Measurements from ENCODE around the gene RAPGEF1. TPM values are rescaled to one million over a fixed set of nuclear protein-coding genes. Genes with fewer than 3 reads are reported as not detected.

RAPGEF1 gene
- total and polyA plus RNA-seq, 2 of the 13 experiments (the other 11 are each of a cell fraction or from before 2014, with no cell fraction given): 21.2 to 38.9 TPM

DNA sequence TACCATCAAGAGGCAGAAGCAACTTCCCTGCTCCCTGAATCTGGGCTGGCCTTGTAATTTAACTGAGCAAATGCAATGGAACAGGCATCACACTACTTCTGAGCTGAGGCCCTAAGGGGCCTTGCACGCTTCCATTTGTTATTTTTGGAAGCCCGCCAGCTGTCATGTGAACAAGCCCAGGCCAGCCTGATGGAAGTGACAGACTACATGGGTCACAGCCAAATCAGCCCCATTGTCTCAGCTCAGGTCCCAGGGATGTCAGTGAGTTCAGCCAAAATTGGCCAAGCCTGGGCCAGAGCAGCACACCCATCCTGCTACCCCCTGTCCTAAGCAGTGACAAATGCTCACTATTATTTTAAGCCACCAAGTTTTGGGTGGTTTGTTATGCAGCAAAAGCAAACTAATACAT is 121.8 kb downstream of the RAPGEF1 start (continued):
- TF ChIP-seq HHEX (CRISPR knock-in tag; IDR thresholded peaks at IDR 0.05) (0 out of 2 replicates have a peak, but pooled peaks have one; percentile 14), HDAC2 (CRISPR knock-in tag; IDR thresholded peaks at IDR 0.05) (0 out of 2 replicates have a peak, but pooled peaks have one; percentile 22), SALL1 (CRISPR knock-in tag; IDR thresholded peaks at IDR 0.05) (peak; percentile 18; the same call in 1 of the 2 replicates), POLR2G (IDR thresholded peaks at IDR 0.05; ENCODE audit: low read depth, low read length) (no peak), HMG20A (CRISPR knock-in tag; IDR thresholded peaks at IDR 0.05; ENCODE audit: borderline replicate concordance) (0 out of 2 replicates have a peak, but pooled peaks have one; percentile 20), EZH2 (conservative IDR thresholded peaks at IDR 0.05; ENCODE audit: low read depth, low read length) (no peak), EP300 (IDR thresholded peaks at IDR 0.05; ENCODE audit: low read depth in 2 of 2, low read length in 2 of 2) (peak in 1 of 2 experiments; percentile 32; a peak in 1 of 4 replicates), EP300 (CRISPR knock-in tag; IDR thresholded peaks at IDR 0.05; ENCODE audit: borderline replicate concordance) (no peak), ZFP36L1 (CRISPR knock-in tag; IDR thresholded peaks at IDR 0.05) (no peak), ZFX (CRISPR knock-in tag; IDR thresholded peaks at IDR 0.05; ENCODE audit: low read depth) (peak; percentile 42; the same call in 1 of the 2 replicates), RCOR2 (CRISPR knock-in tag; IDR thresholded peaks at IDR 0.05) (0 out of 2 replicates have a peak, but pooled peaks have one; percentile 17), GFI1 (CRISPR knock-in tag; IDR thresholded peaks at IDR 0.05; ENCODE audit: borderline replicate concordance) (no peak), YY1 (IDR thresholded peaks at IDR 0.05; ENCODE audit: insufficient read depth, insufficient replicate concordance, low read depth, low read length) (no peak), ZNF670 (CRISPR knock-in tag; IDR thresholded peaks at IDR 0.05; ENCODE audit: borderline replicate concordance) (no peak), ZNF350 (CRISPR knock-in tag; IDR thresholded peaks at IDR 0.05; ENCODE audit: borderline replicate concordance, low read depth) (0 out of 2 replicates have a peak, but pooled peaks have one; percentile 28), SOX13 (IDR thresholded peaks at IDR 0.05) (0 out of 2 replicates have a peak, but pooled peaks have one; percentile 35), SOX13 (CRISPR knock-in tag; conservative IDR thresholded peaks at IDR 0.05 in 1 of 2, IDR thresholded peaks at IDR 0.05 in 1 of 2) (peak in 1 of 2 experiments; percentile 61; a peak in 2 of 4 replicates), ZSCAN5A (CRISPR knock-in tag; IDR thresholded peaks at IDR 0.05; ENCODE audit: borderline replicate concordance) (no peak)
- TF ChIP-seq, protein P1, sequence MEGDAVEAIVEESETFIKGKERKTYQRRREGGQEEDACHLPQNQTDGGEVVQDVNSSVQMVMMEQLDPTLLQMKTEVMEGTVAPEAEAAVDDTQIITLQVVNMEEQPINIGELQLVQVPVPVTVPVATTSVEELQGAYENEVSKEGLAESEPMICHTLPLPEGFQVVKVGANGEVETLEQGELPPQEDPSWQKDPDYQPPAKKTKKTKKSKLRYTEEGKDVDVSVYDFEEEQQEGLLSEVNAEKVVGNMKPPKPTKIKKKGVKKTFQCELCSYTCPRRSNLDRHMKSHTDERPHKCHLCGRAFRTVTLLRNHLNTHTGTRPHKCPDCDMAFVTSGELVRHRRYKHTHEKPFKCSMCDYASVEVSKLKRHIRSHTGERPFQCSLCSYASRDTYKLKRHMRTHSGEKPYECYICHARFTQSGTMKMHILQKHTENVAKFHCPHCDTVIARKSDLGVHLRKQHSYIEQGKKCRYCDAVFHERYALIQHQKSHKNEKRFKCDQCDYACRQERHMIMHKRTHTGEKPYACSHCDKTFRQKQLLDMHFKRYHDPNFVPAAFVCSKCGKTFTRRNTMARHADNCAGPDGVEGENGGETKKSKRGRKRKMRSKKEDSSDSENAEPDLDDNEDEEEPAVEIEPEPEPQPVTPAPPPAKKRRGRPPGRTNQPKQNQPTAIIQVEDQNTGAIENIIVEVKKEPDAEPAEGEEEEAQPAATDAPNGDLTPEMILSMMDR (CRISPR knock-in tag; IDR thresholded peaks at IDR 0.05): no peak
- TF ChIP-seq, protein P2, sequence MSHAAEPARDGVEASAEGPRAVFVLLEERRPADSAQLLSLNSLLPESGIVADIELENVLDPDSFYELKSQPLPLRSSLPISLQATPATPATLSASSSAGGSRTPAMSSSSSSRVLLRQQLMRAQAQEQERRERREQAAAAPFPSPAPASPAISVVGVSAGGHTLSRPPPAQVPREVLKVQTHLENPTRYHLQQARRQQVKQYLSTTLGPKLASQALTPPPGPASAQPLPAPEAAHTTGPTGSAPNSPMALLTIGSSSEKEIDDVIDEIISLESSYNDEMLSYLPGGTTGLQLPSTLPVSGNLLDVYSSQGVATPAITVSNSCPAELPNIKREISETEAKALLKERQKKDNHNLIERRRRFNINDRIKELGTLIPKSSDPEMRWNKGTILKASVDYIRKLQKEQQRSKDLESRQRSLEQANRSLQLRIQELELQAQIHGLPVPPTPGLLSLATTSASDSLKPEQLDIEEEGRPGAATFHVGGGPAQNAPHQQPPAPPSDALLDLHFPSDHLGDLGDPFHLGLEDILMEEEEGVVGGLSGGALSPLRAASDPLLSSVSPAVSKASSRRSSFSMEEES (CRISPR knock-in tag; IDR thresholded peaks at IDR 0.05): peak; percentile 87
- TF ChIP-seq, protein P3, sequence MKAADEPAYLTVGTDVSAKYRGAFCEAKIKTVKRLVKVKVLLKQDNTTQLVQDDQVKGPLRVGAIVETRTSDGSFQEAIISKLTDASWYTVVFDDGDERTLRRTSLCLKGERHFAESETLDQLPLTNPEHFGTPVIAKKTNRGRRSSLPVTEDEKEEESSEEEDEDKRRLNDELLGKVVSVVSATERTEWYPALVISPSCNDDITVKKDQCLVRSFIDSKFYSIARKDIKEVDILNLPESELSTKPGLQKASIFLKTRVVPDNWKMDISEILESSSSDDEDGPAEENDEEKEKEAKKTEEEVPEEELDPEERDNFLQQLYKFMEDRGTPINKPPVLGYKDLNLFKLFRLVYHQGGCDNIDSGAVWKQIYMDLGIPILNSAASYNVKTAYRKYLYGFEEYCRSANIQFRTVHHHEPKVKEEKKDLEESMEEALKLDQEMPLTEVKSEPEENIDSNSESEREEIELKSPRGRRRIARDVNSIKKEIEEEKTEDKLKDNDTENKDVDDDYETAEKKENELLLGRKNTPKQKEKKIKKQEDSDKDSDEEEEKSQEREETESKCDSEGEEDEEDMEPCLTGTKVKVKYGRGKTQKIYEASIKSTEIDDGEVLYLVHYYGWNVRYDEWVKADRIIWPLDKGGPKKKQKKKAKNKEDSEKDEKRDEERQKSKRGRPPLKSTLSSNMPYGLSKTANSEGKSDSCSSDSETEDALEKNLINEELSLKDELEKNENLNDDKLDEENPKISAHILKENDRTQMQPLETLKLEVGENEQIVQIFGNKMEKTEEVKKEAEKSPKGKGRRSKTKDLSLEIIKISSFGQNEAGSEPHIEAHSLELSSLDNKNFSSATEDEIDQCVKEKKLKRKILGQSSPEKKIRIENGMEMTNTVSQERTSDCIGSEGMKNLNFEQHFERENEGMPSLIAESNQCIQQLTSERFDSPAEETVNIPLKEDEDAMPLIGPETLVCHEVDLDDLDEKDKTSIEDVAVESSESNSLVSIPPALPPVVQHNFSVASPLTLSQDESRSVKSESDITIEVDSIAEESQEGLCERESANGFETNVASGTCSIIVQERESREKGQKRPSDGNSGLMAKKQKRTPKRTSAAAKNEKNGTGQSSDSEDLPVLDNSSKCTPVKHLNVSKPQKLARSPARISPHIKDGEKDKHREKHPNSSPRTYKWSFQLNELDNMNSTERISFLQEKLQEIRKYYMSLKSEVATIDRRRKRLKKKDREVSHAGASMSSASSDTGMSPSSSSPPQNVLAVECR (CRISPR knock-in tag; IDR thresholded peaks at IDR 0.05; ENCODE audit: borderline replicate concordance): 0 out of 2 replicates have a peak, but pooled peaks have one; percentile 9
